Cardiac muscle cell (in vitro differentiated cells and primary cell): ENCODE results near the gene CTNNA2. TPM values are rescaled to one million over a fixed set of nuclear protein-coding genes. Genes with fewer than 3 reads are reported as not detected.

Experiments used
- DNase-seq, 2 donors: peaks; one replicate each; pipeline versions ENCODE4 v3.0.0 to v3.0.0-alpha.2; 2010 to 2017; ENCODE audit warnings: low read depth in 1 of 2, low spot score in 1 of 2
- H3K27ac ChIP-seq: fragments of 200-600 bp; sonication (generic); 2 replicates; pipeline ENCODE4 v1.5.1; 2016
- H3K27me3 ChIP-seq: fragments of 200-600 bp; sonication (generic); 2 replicates; pipeline ENCODE4 v1.6.0; 2016; ENCODE audit warnings: control low read depth
- H3K36me3 ChIP-seq: fragments of 200-600 bp; sonication (generic); 2 replicates; pipeline ENCODE4 v1.5.1; 2016; ENCODE audit warnings: control low read depth
- H3K4me1 ChIP-seq: fragments of 200-600 bp; sonication (generic); 2 replicates; pipeline ENCODE4 v1.8.1; 2017; ENCODE audit warnings: low read depth, mild to moderate bottlenecking, mixed run types
- H3K4me3 ChIP-seq: fragments of 200-600 bp; sonication (generic); 2 replicates; pipeline ENCODE4 v1.5.1; 2016; ENCODE audit warnings: mild to moderate bottlenecking
- H3K9me3 ChIP-seq: fragments of 200-600 bp; sonication (generic); 2 replicates; pipeline ENCODE4 v1.5.1; 2017; ENCODE audit warnings: low read depth, mild to moderate bottlenecking, control low read depth
- polyA plus RNA-seq: library from polyadenylated mRNA; unstranded; fragments of >200 nt; fragmentation: Nextera tagmentation; extraction: Ambion mirVana; gene quantifications from 2 replicates; pipeline ENCODE4 v1.2.1, GENCODE V29; 2016
- total RNA-seq: library from RNA; depleted of rRNA; stranded (reverse); fragments of >200 nt; gene quantifications from 2 replicates; pipeline ENCODE4 v1.2.3, GENCODE V29; 2016
- TF ChIP-seq, protein P1 (sequence below): IDR thresholded peaks from 2 replicates; pipeline ENCODE4 v1.5.1; 2012; ENCODE audit warnings: low read depth, mild to moderate bottlenecking, low read length

CTNNA2 gene
- total and polyA plus RNA-seq, 2 experiments from 2014 or later: 7.4 to 17.4 TPM

DNA sequence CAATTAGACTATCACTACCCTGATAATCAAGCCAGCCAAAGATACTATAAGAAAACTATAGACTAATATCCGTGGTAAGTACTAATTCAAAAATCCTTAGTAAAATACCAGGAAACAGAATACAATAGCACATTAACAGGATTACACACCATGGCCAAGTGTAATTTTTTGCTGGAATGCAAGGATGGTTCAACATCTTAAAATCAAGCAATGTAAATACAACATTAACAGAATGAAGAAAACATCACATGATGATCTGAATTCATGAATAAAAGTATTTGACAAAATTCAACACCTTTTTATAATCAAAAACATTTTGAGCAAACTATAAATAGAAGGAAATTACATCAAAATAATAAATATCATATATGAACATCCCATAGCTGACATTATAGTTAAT is 1142.4 kb downstream of the CTNNA2 start:
- no peak overlapping the region for H3K4me3 ChIP-seq
- H3K27me3 ChIP-seq: no peaks in the 10 kb centered on the region
- TF ChIP-seq, protein P1, sequence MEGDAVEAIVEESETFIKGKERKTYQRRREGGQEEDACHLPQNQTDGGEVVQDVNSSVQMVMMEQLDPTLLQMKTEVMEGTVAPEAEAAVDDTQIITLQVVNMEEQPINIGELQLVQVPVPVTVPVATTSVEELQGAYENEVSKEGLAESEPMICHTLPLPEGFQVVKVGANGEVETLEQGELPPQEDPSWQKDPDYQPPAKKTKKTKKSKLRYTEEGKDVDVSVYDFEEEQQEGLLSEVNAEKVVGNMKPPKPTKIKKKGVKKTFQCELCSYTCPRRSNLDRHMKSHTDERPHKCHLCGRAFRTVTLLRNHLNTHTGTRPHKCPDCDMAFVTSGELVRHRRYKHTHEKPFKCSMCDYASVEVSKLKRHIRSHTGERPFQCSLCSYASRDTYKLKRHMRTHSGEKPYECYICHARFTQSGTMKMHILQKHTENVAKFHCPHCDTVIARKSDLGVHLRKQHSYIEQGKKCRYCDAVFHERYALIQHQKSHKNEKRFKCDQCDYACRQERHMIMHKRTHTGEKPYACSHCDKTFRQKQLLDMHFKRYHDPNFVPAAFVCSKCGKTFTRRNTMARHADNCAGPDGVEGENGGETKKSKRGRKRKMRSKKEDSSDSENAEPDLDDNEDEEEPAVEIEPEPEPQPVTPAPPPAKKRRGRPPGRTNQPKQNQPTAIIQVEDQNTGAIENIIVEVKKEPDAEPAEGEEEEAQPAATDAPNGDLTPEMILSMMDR: no peak
- no peaks in the 10 kb centered on the region for H3K4me1 ChIP-seq
- no peak overlapping the region for H3K27ac ChIP-seq
- no peaks in the 10 kb centered on the region for H3K36me3 ChIP-seq
- no peak for DNase-seq
- no peaks in the 10 kb centered on the region for H3K9me3 ChIP-seq

DNA sequence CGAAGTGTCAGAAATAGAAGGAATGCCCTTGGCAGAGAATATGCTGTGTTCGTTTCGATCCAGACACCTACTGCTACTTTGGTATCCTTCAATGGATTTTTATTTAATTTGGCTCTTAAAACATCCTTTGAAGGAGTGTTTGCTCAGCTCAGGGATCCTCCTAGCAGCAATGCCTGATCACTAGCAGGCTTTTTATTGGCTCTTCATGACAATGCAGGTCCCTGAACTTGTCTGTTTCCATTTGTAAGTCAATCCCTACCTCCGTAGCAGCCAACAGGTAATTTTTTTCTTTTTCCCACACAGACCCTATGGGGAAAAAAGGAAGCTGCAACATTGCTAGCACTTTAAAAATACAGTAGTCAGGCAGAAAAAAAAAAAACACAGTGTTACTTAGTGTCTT is 1157.9 kb downstream of the CTNNA2 start:
- TF ChIP-seq, protein P1: no peak
- Histone ChIP-seq H3K4me3 (no peak overlapping the region), H3K36me3 (no peaks in the 10 kb centered on the region), H3K9me3 (no peaks in the 10 kb centered on the region), H3K27me3 (no peaks in the 10 kb centered on the region), H3K4me1 (no peaks in the 10 kb centered on the region), H3K27ac (no peak overlapping the region)
- DNase-seq: no peak

DNA sequence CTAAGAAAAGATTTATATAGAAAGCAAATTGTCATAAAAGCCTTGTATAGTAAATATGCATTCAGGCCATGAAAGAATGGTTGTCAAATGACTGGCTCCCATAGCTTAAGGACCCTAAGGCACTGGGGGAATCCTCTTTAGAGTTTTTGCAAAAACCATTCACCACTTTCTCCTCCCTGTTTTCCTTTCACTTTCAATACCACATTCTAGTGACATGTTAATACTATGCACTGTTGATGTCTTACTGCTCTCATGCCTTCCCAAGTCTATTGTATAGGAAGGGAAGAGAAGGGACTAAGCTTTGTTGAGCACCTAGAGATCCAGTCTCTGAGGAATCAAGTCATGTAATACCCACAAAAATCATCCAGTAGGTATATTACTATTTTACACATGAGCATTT is 1174.7 kb downstream of the CTNNA2 start:
- Histone ChIP-seq H3K9me3 (no peaks in the 10 kb centered on the region), H3K27ac (no peak overlapping the region), H3K4me3 (no peak overlapping the region), H3K4me1 (no peaks in the 10 kb centered on the region), H3K36me3 (no peaks in the 10 kb centered on the region), H3K27me3 (no peaks in the 10 kb centered on the region)
- TF ChIP-seq, protein P1: no peak
- no peak for DNase-seq

DNA sequence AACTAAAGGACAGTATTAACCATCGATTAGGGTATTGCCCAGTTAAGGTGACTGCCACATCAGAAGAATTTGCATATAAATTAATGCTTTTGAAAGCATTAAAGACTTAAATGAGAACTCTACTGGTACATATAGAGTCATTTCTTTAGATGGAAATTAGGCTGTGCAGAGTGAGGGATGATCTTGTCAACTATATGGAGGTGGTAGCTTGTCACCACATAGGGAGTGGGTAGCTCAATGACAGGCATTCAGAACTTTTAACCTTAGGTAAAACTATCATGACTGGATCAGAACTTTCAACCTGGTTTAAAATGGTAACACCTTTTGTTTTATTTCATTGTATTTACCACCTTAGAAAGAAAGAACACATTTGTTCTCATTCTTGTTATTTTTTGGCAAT is 1176.3 kb downstream of the CTNNA2 start:
- no peaks in the 10 kb centered on the region for H3K36me3 ChIP-seq

More for the DNA sequence above, 1176.3 kb downstream of the CTNNA2 start:
- no peaks in the 10 kb centered on the region for H3K4me1 ChIP-seq
- TF ChIP-seq, protein P1: no peak
- no peaks in the 10 kb centered on the region for H3K9me3 ChIP-seq
- DNase-seq: no peak
- H3K4me3 ChIP-seq: no peak overlapping the region
- no peaks in the 10 kb centered on the region for H3K27me3 ChIP-seq
- no peak overlapping the region for H3K27ac ChIP-seq
